GM18498 (cell line): ENCODE results near the gene TTC13.
"Not testable (repeated sequence)": the region's sequence is repeated elsewhere in the genome, so short reads cannot be mapped to it uniquely, and the experiment has no call there.

Source experiments
- ATAC-seq: cut with Tn5 transposase; IDR thresholded peaks from one replicate; pipeline ENCODE4 v1.9.1; 2021; ENCODE audit warnings: mild to moderate bottlenecking, moderate library complexity; ENCODE audit not compliant: unreplicated experiment

The TTC13 gene, protein sequence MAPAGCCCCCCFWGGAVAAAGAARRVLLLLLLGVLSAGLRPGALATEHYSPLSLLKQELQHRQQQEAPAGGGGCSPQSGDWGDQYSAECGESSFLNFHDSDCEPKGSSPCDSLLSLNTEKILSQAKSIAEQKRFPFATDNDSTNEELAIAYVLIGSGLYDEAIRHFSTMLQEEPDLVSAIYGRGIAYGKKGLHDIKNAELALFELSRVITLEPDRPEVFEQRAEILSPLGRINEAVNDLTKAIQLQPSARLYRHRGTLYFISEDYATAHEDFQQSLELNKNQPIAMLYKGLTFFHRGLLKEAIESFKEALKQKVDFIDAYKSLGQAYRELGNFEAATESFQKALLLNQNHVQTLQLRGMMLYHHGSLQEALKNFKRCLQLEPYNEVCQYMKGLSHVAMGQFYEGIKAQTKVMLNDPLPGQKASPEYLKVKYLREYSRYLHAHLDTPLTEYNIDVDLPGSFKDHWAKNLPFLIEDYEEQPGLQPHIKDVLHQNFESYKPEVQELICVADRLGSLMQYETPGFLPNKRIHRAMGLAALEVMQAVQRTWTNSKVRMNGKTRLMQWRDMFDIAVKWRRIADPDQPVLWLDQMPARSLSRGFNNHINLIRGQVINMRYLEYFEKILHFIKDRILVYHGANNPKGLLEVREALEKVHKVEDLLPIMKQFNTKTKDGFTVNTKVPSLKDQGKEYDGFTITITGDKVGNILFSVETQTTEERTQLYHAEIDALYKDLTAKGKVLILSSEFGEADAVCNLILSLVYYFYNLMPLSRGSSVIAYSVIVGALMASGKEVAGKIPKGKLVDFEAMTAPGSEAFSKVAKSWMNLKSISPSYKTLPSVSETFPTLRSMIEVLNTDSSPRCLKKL

DNA sequence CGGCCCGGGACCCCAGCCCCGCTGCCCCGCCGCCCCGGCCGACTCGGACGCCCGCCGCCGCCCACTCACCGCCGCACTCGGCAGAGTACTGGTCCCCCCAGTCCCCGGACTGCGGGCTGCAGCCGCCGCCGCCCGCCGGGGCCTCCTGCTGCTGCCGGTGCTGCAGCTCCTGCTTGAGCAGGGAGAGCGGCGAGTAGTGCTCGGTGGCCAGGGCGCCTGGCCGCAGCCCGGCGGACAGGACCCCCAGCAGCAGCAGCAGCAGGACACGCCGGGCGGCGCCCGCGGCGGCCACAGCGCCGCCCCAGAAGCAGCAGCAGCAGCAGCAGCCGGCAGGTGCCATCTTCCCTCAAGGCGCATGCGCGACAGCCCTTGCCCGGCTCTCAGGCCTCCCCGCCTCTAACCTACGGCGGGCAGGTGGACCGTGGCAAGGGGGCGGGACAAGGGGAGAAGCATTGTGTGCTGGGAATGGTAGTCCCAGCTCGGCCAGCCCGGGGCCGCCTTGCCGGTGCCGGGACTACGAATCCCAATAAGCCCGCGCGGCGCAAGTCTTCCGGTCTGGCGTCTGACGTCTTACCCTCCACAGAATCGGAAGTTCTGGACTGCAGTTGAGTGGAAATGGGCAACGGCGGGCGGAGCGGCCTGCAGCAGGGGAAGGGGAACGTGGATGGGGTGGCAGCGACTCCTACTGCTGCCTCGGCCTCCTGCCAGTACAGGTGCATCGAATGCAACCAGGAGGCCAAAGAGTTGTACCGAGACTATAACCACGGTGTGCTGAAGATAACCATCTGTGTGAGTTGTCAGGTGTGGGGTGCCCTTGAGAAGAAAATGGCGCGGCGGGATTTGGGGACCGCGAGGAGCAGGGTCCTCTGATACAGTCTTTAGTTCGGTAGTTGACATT is at the start of gene TTC13, which contains the start of gene ARV1:
Gene TTC13, minus strand, starts transcription at position 371 of the 898 bp plus-strand sequence. Its CDS starts 31 bp downstream, at position 340.
Gene ARV1, plus strand, starts transcription at position 604 of the 898 bp plus-strand sequence. Its CDS starts 12 bp downstream, at position 616.
- peak; percentile 95 for ATAC-seq

- no peak for ATAC-seq
Observed at GRCh38 chr1:231027971-231028370, 49.3 kb upstream of the TTC13 start.

DNA sequence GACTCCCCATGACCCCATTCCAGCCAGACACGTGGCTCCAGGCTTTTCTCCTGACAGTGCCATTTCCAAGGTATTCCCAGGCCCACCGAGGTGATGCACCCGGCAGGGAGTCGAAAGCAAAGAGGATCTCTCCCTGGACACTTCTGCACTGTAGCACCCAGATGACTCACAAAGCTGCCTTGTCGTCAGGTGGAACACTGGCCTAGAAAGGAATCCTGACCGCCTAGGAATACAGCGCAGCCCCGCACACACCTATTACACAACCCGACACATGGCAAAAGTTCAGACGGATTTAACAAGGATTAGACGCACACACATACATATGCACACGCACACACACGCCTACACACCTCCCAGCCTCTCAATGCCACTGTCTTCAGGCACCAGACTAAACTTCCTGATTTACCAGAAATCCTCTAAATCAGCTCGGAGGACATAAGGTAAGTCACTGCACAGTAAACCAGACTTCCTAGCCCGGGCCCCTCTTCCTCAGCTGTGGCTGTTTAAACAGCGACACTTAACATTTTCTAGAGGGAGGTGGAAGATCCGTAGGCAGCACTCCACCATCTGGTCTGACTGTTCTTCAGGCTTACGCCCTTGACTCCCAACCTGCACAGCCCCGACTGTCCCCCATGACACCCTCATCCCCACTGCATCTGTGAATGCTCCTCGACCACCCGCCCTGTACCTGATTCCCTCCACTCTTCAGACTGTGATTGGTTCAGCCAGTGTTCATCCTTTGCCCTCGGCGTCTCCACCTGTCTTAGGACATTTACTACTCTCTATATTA is 48.7 kb upstream of the TTC13 start:
- no peak for ATAC-seq

DNA sequence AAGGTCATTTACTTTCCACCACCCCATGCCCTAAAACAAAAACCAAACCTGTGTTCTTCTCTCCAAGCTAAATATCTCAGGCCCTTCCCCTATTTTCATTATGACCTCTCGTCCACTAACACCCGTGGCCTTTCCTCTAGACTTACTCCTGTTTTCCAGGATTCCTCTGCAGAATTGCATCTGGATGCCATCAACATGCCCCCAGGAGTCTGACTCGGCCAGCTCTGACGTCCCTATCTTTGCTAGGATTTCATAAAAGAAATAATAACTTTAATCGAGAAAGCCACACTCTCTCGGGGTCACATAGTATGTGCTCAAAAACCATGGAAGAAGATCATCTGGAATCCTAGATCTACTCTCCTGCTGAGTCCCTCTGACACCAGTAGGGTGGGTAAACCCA is 47.9 kb upstream of the TTC13 start:
- ATAC-seq: no peak

- ATAC-seq: no peak
Observed at GRCh38 chr1:231023150-231023549, 44.5 kb upstream of the TTC13 start.

- not testable (repeated sequence) for ATAC-seq
Observed at GRCh38 chr1:231022543-231022942, 43.9 kb upstream of the TTC13 start.

- ATAC-seq: no peak
Observed at GRCh38 chr1:231021540-231022031, 42.9 kb upstream of the TTC13 start.

- no peak for ATAC-seq
Observed at GRCh38 chr1:231020816-231021215, 42.2 kb upstream of the TTC13 start.

DNA sequence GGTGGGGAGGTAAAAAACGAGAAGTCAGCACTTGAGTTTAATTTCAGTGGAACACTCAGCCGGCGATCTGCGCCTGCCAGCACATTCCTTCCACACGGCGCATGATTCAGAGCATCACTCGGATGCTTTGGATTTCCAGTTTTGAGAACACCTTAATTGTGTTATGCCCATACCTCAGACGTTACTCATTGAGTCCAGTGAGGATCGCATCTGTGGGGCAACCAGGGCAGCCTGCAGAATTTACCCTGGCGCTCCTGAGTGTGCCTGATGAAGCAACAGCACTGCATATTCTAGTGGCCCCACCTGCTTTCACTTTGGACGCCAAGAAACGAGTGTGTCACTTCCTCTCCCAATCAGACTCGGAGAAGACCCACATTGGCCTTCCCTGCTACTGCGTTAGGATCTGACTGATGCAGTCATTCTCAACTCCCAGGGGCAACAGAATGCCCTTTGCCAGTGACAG is 41.5 kb upstream of the TTC13 start:
- ATAC-seq: no peak

GRCh38 chr1:231019711-231020110 is 41.0 kb upstream of the TTC13 start:
- no peak for ATAC-seq

- no peak for ATAC-seq
Observed at GRCh38 chr1:231016966-231017365, 38.3 kb upstream of the TTC13 start.

GRCh38 chr1:231016234-231016633 is 37.6 kb upstream of the TTC13 start:
- ATAC-seq: no peak

GRCh38 chr1:231013391-231014015 is 34.8 kb upstream of the TTC13 start:
- no peak for ATAC-seq

DNA sequence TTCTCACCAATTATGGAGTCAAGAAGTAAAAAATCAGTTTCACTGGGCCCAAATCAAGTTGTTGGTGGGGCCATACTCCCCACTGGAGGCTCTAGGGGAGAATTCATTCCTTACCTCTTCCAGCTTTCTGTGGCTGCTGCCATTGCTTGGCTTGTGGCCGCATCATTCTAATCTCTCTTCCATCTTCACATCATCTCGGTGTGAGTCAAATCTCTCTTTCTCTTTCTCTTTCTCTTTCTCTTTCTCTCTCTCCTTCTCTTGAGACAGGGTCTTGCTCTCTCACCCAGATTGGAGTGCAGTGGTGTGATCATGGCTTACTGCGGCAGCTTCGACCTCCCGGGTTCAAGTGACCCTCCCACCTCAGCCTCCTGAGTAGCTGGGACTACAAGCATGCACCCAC is 33.3 kb upstream of the TTC13 start:
- ATAC-seq: no peak

DNA sequence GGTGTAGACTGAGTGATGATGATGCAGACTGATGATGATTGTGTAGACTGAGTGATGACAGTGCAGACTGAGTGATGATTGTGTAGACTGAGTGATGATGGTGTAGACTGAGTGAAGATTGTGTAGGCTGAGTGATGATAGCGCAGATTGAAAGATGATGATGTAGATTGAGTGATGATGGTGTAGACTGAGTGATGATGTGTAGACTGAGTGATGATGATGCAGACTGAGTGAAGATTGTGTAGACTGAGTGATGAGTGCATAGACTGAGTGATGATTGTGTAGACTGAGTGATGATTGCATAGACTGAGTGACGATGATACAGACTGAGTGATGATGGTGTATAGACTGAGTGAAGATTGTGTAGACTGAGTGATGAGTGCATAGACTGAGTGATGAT is 32.7 kb upstream of the TTC13 start:
- ATAC-seq: no peak

- not testable (repeated sequence) for ATAC-seq
Observed at GRCh38 chr1:231007535-231007934, 28.9 kb upstream of the TTC13 start.

GRCh38 chr1:231001892-231002291 is 23.2 kb upstream of the TTC13 start:
- no peak for ATAC-seq

- ATAC-seq: no peak
Observed at GRCh38 chr1:231000639-231001038, 22.0 kb upstream of the TTC13 start.

GRCh38 chr1:231000201-231000600 is 21.5 kb upstream of the TTC13 start:
- ATAC-seq: no peak
